OCI-M1 (cell line): ENCODE measurements around the gene STX3.

Experiments
- DNase-seq: peaks from one replicate; lab custom pipeline; 2025; lab: John Stamatoyannopoulos, UW

The STX3 gene

GRCh38 chr11:59791639-59792038 is 36.5 kb downstream of the STX3 start:
- no peak for DNase-seq

GRCh38 chr11:59792507-59792906 is 37.3 kb downstream of the STX3 start:
- DNase-seq = no peak

DNA sequence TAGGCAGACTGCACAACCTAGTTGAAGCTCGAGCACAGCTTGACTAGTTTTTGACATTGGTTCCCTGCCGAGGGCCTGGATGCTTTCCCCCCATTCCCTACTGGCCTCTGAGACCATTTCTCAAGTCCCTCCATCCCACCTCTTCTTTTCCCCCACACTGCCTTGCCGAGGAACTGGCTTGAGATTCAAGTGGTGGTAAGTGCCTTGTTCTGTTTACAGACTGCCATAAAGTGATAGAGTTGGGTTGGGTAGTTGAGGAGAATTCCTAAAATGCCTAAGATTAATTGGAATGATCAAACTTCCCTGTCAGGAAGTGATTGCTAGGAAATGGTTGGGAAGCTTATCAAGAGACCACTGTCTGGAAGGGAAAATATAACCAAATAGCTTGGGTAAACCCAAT is 39.2 kb downstream of the STX3 start:
- no peak for DNase-seq

GRCh38 chr11:59800390-59801025 is 45.3 kb downstream of the STX3 start:
- no peak for DNase-seq

GRCh38 chr11:59801160-59801706 is 46.1 kb downstream of the STX3 start:
- DNase-seq = no peak

DNA sequence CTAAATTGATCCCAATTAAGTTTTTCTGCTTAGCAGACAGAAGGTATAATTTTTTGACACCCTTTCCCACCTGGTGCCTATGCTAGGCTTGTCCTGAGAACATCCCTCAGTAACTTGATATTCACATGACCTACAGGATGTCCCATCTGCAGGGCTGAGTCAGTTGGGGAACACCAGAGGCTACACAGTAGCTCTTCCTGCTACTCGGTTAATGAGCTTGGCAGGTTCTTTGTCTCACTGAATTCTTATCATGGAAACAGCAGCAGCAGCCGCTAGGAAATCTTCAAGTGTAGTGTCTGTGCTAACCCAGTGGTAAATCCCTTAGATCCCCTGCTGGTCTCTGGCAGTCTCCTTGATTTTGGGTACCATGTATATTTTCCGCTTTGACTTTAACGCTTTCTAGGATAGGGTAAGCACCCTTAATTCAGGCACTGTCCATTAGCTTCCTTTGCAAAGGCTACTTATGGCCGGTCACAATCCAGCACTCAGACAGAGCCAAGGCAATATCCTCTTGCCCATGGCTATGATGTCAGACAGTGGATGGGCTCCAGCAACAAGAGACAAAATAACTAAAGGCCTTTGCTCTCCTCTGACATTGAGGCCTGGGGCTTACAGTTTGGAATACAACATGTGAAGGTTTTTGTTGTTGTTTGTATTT is 46.9 kb downstream of the STX3 start:
- DNase-seq = no peak

DNA sequence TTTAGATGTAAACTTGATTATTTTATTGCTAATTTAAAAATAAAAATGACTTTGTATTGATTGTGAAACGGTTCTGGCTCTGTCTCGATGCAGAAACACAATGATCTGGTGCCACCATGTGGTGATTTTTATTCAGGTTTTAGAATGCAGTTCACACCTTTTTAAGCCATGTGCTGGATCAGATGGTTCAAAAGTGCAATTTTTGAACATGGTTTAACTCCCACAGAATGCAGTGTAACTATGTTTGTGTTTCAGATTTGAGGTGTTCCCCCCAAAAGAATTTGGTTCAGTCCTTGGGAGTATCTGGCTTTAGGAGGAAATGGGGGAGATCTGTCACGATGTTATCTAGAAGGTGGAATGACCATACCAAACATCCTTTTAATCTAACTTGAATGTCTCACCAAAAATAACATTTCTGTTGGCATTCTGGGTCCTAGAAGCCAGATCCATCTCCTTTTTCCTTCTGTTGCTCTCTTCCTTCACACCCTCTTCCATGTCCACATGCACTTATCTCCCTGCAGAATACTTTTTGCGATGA is 47.5 kb downstream of the STX3 start:
- DNase-seq = peak; percentile 83

- no peak for DNase-seq
Measured at GRCh38 chr11:59804061-59804460, 48.9 kb downstream of the STX3 start.

DNA sequence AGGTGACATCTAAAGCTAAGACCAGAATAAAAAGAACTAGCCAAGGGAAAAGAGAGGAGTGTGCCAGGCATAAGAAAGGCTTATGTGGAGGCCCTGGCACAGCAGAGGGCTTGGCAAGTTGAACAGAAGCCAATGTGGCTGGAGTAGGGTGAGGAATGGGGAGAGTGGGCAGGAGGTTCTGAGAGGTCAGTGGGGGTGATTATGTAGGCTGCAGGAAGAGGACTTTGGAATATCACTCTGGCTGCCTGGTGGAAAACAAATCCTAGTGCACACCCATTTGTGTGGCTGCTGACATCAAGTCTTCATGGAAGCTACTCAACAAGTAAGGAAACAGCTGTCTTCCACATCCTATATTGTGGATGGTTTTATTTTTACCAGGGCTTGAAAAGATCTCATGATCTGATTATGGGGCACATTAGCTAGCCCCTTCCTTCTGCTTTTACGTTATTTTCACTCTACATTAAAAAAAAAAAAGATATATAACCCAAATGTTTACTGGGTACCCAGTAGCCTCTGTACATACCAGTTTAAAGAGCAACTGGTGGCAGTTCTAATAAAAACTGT is 52.0 kb downstream of the STX3 start:
- no peak for DNase-seq

DNA sequence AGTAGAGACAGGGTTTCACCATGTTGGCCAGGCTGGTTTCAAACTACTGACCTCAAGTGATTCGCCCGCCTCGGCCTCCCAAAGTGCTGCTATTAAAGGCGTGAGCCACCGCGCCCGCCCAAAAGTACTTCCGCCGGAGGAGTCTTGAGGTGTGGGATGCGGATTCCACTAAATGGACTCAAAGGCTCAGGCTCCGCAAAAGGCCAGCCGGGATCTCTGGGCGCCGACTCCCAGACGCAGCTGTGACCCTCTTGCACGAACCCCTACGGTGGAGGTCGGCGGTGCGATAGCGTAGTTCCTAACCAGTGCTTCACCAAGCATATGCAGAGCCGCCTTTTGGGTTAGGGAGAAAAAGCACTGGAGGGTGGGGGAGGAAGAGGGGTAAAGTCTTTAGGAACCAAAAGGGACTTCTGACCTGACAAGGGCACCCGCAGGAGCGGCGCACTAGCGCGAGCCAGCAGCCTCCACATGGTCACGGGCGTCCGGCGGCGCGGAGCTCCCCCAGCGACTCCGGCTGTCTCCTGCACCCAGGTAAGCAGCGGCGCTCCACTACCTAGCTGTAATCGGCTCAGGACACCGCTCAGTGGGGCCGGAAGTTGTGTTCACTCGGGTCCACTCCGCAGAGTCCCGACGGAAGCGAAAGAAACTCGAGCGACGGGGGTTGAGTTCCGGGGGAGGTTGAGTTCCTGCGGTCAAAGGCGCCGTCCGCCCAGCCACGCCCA is 55.2 kb downstream of the STX3 start, which contains the start of gene MRPL16:
TSS of gene MRPL16 (minus strand) at position 590 of the 722 bp plus-strand sequence. CDS start at position 470, 120 bp downstream.
- DNase-seq = peak; percentile 96

- no peak for DNase-seq
Measured at GRCh38 chr11:59810911-59811259, 55.7 kb downstream of the STX3 start.

DNA sequence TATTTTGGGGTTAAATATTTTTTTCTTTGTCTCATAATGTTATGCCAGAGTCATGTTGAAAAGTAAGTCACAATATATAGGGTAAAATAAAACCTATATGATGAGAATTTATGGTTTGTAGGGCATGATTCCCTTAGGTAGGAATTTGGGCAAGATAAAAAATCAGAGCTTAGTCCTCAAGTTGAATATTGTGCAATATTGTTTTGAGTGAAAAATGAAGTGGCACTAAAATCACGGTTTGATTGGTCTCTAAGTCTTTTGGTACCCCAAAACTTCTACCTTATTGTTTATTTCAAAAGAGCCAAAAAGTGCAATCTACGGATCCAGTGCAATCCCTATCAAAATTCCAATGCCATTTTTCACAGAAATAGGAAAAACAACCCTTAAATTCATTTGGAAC is 57.0 kb downstream of the STX3 start:
- DNase-seq = no peak

DNA sequence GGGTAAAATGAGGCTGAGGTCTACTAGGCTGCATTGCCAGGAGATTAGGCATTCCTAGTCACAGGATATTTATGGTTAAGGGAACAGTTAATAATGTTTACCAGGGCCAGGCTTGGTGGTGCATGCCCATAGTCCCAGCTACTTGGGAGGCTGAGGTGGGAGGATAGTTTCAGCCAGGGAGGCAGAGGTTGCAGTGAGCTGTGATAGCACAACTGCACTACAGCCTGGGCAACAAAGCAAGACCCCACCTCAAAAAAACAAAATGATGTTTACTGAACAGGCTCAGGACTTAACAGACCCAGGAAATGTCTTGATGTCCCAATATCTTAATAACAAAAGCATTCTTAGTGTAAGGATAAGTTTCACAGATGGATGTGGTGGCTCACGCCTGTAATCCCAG is 58.2 kb downstream of the STX3 start:
- DNase-seq = no peak

DNA sequence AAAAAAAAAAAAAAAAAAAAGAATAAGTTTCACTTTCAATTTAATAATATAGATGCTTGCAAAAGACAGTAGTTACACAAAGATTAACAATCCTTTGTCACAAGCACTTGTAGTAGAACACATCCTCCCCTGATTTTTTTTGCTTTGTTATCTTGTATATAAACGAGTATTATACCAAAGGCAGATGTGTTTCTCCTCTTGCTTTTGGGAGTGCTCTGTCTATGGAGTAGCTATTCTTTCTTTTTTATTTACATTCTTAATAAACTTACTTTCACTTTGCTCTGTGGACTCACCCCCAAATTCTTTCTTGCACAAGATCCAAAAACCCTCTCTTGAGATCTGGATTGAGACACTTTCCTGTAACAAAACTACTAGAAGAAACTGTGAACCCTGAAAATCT is 58.8 kb downstream of the STX3 start:
- peak; percentile 80 for DNase-seq

DNA sequence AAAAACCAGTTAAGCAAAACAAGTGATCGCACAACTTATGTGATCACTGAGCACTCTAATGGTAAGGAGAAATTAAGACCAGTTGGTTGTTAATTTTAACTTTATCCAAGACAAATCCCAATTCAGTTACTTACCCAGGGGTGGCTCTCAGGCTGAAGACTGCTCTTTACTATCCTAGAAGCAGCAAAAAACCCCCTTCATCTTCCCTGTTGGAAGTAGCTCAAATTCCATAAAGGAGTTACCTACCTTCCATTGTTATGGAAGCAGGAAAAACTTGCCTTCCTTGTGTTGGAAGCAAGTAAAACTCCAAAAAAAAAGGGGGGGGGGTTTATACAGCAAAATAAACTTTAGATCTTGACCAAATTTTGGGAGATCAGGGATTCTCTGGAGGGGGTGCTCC is 60.6 kb downstream of the STX3 start:
- DNase-seq = no peak

DNA sequence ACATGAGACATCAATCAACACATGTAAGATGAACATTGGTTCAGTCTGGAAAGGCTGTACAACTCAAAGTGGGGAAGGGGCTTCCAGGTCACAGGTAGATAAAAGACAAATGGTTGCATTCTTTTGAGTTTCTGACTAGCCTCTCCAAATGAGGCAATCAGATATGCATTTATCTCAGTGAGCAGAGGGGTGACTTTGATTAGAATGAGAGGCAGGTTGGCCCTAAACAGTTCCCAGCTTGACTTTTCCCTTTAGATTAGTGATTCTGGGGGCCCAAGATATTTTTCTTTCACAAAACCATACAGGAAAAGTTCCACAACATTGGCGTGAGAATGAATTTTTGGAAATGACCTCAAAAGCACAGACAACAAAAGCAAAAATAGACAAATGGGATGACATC is 61.3 kb downstream of the STX3 start:
- DNase-seq = peak; percentile 37

- no peak for DNase-seq
Measured at GRCh38 chr11:59818572-59818971, 63.4 kb downstream of the STX3 start.

GRCh38 chr11:59822989-59823566 is 67.9 kb downstream of the STX3 start:
- DNase-seq = peak; percentile 94

GRCh38 chr11:59829358-59829757 is 74.2 kb downstream of the STX3 start:
- DNase-seq = no peak

- DNase-seq = peak; percentile 48
Measured at GRCh38 chr11:59833602-59834001, 78.4 kb downstream of the STX3 start.

DNA sequence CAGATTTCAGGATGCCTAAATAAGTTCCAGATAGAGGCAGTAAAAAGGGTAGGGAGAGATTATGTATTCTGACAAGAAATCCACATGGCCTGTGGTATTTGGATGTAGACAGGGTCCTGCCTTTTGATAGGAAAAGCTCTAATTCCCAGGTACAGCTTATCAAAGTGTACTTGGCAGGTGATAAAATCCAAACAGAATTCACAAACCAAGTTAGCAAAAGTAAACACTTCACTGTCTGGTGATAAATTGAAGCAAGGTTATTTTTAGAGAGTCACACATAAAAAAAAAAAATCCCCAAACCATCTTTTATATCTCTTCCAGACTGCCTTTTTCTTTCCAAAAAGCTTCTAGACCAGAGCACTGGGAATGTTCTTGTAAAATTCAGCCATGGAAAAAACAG is 84.4 kb downstream of the STX3 start:
- no peak for DNase-seq

DNA sequence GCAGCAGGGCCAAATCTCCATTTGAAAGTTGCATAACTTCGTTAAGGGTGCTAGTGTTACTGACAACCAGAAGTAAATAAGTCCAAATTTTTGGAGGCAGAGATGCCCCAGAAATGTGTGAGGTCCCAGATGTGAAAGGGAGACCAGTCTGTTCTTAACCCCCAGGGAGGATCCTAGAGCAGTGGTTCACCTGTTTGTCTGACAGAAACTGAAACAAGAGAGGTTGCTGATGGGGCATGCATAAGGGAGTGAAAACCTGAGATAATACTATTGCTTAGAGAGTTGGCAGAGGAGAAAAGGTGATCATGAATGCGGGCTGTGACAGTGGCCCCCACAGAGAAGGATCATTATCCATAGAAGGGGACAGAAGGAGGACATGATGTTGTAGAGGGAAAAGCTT is 86.3 kb downstream of the STX3 start:
- no peak for DNase-seq
